Stimulated activated CD8-positive, alpha-beta memory T cell treated with anti-CD3 and anti-CD28 coated beads, Interleukin-15, amount 100 ng/mL, for 1 hour (primary cell): ENCODE data around the gene INTS11.

ENCODE experiments used
- DNase-seq: peaks from one replicate; pipeline ENCODE4 v3.0.0-alpha.2; 2020; ENCODE audit warnings: low read depth

Gene INTS11

GRCh38 chr1:1285102-1285571 is 39.3 kb downstream of the INTS11 start:
- no peak for DNase-seq

- DNase-seq: no peak
Observed at GRCh38 chr1:1284221-1285101, 40.0 kb downstream of the INTS11 start.

DNA sequence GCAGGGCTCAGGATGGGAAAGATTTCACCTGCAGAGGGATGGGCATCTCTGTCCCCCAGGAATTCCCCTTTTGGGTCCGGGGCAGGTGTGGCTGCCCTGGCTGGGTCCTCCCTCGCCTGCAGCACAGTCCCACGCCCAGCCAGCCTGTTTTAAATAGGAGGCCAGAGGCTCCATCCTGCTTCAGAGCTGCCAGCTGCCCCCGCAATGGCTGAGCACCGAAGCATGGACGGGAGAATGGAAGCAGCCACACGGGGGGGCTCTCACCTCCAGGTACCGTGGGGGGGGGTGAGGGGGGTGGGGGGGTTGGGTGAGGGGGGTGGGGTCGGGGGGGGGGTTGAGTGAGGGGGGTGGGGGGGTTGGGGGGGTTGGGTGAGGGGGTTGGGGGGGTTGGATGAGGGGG is 40.6 kb downstream of the INTS11 start:
- no peak for DNase-seq

DNA sequence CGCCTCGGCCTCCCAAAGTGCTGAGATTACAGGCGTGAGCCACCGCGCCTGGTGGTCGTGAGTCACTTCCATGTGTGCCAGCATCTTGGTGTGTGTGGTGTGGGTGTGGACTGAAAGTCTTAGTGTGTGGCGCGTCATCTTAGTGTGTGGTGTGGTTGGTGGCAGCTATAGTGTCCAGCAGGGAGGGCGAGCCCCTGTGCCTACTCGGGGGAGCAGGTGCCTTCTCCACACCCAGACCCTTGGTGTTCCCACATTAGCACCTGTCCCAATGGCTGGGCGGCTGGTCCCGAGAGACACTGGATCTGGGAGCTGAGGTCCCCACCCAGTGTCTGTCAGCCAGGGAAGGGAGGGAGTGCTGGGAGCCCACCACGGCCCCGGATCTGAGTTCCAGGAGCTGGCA is 41.5 kb downstream of the INTS11 start:
- no peak for DNase-seq

DNA sequence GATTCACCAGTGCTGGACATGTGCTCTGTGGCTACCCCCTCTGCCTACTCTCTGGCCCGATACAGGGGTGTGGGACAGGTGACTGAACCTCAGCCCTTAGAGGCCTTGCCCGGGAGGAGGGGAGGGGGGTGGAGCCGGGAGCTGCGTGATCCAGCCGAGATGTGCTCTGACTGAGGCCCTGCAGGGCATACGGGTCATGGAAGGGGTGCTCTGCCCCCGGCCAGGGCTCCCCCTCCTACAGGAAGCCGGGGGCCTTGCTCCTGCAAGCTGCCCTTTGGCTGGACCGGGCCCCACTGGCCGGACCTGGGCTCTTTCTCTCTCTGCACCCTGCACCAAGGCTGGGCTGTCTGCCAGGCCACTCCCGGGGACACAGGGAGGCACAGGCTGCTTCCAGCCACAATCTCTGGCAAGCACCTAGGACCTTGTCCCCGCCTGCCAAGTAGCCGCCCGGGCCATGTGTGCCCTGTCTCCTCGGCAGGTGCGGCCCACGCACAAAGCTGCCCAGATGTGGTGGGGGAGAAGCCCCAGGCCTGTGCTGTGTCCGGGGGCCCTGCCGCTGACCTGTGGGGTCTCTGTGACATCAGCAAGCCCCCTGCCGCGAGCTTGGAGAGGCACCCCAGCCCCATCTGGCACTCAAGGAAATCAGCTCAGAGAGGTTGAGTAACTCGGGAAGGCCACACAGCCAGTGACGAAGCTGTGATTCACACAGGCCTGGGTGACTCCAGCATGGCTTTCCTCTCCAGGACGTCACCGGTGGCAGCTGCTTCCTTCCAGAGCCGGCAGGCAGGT is 42.7 kb downstream of the INTS11 start:
- no peak for DNase-seq

GRCh38 chr1:1280782-1281481 is 43.5 kb downstream of the INTS11 start:
- DNase-seq: no peak

GRCh38 chr1:1279028-1279427 is 45.4 kb downstream of the INTS11 start:
- no peak for DNase-seq

DNA sequence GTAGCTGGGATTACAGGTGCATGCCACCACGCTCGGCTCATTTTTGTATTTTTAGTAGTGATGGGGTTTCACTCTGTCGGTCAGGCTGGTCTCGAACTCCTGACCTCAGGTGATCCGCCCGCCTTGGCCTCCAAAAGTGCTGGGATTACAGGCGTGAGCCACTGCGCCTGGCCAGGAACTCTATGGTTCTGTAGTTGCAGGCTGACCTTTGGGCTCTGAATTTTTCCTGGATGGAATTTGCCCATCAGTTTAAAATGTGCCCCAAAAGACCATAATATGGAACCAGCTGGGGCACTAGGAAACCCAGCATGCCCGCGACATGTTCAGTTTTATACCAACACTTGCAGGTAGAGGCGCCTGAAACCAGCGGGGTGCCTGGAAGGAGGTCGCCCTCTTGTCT is 45.8 kb downstream of the INTS11 start:
- DNase-seq: no peak

DNA sequence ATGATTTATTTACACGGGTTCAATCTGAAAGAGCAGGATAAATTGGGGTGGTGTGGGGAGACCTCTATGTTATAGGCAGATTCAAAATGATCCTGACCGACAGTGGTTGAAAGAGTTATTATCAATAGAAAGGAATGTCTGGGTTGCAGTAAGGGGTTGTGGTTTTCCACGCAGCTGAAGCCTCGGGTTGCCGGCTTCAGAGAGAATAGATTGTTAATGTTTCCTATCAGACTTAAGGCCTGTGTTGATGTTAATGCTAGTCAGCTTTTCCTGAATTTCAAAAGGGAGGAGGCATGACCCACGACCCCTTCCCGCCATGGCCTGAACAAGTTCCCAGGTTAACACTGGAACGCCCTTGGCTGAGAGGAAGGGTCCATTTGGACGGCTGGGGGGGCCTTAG is 48.6 kb downstream of the INTS11 start:
- DNase-seq: no peak

- no peak for DNase-seq
Observed at GRCh38 chr1:1274931-1275431, 49.5 kb downstream of the INTS11 start.

GRCh38 chr1:1274299-1274930 is 50.0 kb downstream of the INTS11 start:
- no peak for DNase-seq

DNA sequence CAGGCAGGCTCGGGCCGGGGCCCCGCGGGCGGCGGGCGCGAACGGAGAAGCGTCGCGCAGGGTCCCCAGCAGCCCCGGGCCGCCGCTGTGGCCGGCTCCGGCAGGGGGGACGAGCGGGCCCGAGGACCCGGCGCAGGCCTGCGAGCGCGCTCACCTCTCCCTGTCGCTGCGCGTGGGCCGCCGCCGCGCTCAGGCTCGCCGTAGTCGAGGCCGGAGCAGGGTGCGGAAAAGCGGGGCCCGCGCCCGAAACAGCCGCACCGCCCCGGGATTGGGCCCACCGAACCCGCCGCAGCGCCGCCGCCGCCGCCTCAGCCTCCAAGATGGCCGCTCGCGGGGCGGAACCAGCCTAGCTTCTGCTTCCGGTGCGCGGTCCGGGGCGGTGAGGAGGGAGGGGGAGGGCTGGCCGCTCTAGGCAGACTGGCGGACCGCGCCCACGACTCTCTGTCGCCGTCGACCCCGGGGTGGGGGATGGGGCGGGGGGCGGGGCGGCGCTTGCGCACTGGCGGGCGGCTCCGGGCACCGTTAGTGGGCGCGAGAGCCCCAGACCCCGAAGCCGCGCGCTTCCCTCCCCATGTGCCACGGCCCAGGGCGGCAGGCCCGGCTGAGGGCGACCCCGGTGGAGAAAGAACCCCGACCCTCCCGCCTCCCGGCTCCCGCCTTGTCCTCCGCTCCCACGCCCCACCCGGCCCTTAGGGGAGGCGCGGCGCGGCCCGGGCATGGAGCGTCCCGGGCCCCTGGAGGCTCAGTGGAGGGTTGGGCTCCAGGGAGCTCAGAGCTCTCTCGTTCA is 50.8 kb downstream of the INTS11 start, which contains the start of gene UBE2J2:
UBE2J2 (minus strand) TSS at position 343 of the 787 bp plus-strand sequence. CDS start 5,862 bp downstream, outside the sequence.
- DNase-seq: peak; percentile 81

DNA sequence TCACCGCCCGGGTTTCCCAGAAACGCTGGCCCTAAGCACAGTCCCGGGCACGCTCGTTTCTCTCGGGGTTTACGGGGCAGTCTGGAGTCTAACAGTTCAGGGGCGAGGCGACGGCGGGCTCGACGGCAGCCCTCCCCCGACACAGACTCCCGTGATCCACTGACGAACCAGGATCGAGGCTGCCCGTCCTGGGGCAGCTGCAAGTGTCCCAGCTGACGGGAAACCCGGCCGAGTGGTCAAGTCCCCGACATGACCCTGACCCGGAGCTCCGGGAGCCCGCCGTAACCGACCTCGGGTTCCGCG is 51.3 kb downstream of the INTS11 start:
- DNase-seq: no peak

DNA sequence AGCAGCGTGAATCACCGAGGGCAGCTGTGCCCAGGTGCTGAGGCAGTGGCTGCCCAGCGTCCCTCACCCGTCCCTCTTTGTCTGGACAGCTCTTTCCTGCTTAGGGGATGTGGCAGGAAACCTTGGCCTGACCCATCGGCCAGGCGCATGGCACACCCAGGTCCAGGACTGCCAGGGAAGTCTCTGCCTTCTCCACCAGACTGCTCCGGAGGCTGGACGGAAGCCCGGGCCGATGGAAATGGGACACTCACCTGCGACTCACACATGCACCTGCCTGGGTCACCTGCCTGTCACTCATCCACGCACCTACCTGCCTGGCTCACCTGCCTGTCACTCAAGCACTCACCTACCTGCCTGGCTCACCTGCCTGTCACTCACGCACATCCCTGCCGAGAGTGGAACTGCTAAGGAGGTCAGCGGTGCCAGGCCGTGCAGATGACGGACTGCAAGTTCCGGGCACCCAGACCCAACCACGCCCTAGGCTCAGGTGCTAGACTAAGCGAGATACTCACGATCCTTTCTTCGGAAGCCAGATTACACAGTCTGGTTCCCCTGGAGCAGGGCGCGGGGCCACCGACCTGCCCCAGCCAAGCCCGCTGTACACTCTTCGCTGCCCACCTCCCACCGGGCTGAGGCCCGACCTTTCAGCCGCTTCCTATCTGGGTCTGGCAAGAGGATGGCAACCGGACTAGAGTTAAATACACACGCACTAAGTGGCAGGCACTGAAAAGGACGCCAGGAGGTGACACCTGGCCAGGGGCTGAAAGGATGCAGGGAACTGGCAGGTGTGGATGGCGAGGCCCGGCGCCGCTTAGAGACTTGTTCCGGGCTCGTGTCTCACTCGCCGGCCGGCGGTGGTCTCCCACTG is 51.9 kb downstream of the INTS11 start:
- DNase-seq: no peak

GRCh38 chr1:1270813-1271212 is 53.6 kb downstream of the INTS11 start:
- DNase-seq: no peak

DNA sequence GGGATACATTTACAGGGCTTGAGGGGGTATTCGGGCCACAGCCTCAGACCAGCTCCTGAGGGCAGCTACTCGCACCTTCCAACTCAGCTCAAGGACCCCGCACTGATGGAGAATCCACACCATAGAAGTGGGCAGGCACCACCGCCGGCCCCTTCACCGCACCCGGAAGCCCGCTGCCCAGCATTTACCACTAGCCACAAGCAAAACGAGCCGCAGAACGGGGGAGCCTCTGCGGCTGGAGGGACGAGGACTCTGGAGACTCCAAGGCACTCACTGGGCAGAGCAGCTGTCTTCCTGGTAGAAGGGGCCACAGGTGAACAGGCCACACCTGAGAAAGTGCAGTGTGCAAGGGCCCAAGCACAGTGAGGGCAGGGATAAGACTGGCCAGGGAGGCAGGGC is 56.2 kb downstream of the INTS11 start:
- DNase-seq: no peak

DNA sequence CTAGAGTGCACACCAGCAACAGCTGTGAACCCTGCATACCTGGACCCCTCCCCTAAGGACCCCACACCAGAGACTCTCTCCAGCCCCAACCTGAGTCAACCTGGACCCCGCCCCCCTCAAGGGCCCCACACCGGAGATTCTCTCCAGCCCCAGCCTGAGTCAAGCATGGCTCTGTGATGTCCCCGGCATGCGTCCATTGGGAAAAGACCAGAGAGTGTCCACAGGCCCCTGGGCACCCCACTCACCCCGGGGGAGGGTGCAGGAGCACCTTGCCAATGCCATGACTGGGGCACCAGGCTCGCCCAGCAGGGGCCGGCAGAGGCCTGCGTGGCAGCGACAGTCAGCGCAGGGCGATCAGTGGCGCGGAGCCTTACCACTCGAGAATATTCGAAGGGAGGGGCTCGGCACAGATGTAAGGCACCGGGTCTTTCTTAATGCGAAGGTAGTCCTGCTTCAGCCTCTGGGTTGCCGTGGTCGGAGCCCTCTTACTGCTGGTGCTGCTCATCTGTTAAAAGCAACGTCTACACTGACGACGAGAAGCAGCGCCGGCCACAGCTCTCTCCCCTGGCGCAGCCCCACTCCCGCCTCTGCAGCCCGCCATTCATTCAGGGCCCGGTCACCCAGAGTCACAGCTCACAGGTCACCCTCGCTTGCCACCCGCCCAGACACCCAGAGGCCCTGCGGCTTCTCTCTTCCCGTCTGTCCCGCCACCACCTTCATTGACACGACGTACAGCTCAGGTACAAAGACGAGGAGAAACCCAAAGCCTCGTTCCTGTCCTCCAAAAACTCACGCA is 56.8 kb downstream of the INTS11 start:
- no peak for DNase-seq

DNA sequence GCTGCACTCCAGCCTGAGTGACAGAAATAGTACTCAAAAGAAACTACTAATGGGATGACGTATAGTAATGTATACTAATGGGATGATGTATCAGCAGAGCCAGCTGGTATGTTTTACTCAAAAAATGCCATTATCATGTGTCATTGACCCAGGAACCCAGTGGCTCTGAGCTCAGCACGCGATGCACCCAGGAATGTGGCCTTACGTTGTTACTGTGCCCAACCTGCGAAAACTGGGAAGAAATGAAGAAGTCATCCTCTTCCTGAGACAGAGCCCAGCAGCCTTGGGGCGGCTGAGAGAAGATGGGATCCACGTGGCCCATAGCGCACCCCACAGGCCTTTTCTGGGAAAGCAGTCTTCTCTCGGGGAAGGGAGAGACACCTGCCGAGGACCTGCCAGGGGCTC is 59.6 kb downstream of the INTS11 start:
- DNase-seq: no peak

GRCh38 chr1:1264026-1264425 is 60.4 kb downstream of the INTS11 start:
- DNase-seq: no peak
